Tibial nerve (tissue), 4 donors: ENCODE data around the gene PTPDC1. TPM values are rescaled to one million over a fixed set of nuclear protein-coding genes. Genes with fewer than 3 reads are reported as not detected.

Experiments
- DNase-seq, 2 donors: peaks; one replicate each; pipeline ENCODE4 v3.0.0-alpha.2; 2019; ENCODE audit warnings: low spot score in 2 of 2
- H3K27ac ChIP-seq, 4 donors: fragments of 200-600 bp; sonication (generic) in 3 of 4; one replicate each; pipeline ENCODE4 v1.5.1; 2017 to 2019; ENCODE audit warnings: mild to moderate bottlenecking in 1 of 4
- H3K27me3 ChIP-seq, 2 donors: fragments of 200-600 bp; sonication (generic) in 1 of 2; one replicate each; pipeline versions ENCODE4 v1.5.1 to v1.6.0; 2017 to 2019
- H3K36me3 ChIP-seq, 3 donors: fragments of 200-600 bp; sonication (generic); one replicate each; pipeline ENCODE4 v1.5.1; 2018 to 2019
- H3K4me1 ChIP-seq, 4 donors: fragments of 200-600 bp; sonication (generic) in 3 of 4; one replicate each; pipeline ENCODE4 v1.5.1; 2017 to 2019
- H3K4me3 ChIP-seq, 4 donors: fragments of 200-600 bp; sonication (generic) in 3 of 4; one replicate each; pipeline ENCODE4 v1.5.1; 2017 to 2019; ENCODE audit warnings: mild to moderate bottlenecking in 1 of 4, moderate library complexity in 1 of 4
- H3K9me3 ChIP-seq, 4 donors: fragments of 200-600 bp; sonication (generic) in 3 of 4; one replicate each; pipeline ENCODE4 v1.5.1; 2017 to 2019
- EP300 ChIP-seq, 2 donors: sonication (generic); formaldehyde crosslinking; IDR thresholded peaks; one replicate each; pipeline ENCODE4 v1.6.1; 2017; ENCODE audit warnings: antibody characterized with exemption in 2 of 2, mild to moderate bottlenecking in 1 of 2
- POLR2A ChIP-seq, 2 donors: fragments of 450-650 bp; IDR thresholded peaks; one replicate each; pipeline ENCODE4 v1.6.1; 2017; ENCODE audit warnings: antibody characterized with exemption in 2 of 2, mild to moderate bottlenecking in 2 of 2, moderate library complexity in 2 of 2
- WGBS, 2 donors: methylation state at CpG; one replicate each; pipeline ENCODE4 v1.1.5; 2018; 5-methylcytosine and 5-hydroxymethylcytosine counted together
- total RNA-seq, 4 donors: library from RNA; depleted of rRNA; stranded (reverse); fragments of >200 nt; gene quantifications; one replicate each; pipeline ENCODE4 v1.1.0, GENCODE V29; 2016
- TF ChIP-seq, protein P1 (sequence below), 5 experiments: fragments of 200-600 bp in 3 of 5; fragments of 450-650 bp in 2 of 5; sonication (generic) in 3 of 5; IDR thresholded peaks; one replicate each; pipeline ENCODE4 v1.5.1; 2016 to 2019; ENCODE audit warnings: antibody characterized with exemption in 5 of 5, mild to moderate bottlenecking in 3 of 5, moderate library complexity in 2 of 5

The PTPDC1 gene
- total RNA-seq, 4 donors from 2014 or later = 43.8 to 80.2 (median 65.3) TPM

- 40 to 52% methylated on average over 2 of the region's 2 CpGs for WGBS, 2 donors
- Histone ChIP-seq H3K4me1 (peaks cover 0 to 23% (median 3%) of the 10 kb centered on the region in 4 donors), H3K36me3 (peaks cover 0 to 42% (median 2%) of the 10 kb centered on the region in 3 donors), H3K27ac (peak overlapping the region in 1 of 4 donors; percentile 68), H3K27me3 (no peaks in the 10 kb centered on the region), H3K9me3 (no peaks in the 10 kb centered on the region), H3K4me3 (no peak overlapping the region)
- no peak for DNase-seq
- no peak for TF ChIP-seq POLR2A (IDR thresholded peaks at IDR 0.05)
- TF ChIP-seq, protein P1, sequence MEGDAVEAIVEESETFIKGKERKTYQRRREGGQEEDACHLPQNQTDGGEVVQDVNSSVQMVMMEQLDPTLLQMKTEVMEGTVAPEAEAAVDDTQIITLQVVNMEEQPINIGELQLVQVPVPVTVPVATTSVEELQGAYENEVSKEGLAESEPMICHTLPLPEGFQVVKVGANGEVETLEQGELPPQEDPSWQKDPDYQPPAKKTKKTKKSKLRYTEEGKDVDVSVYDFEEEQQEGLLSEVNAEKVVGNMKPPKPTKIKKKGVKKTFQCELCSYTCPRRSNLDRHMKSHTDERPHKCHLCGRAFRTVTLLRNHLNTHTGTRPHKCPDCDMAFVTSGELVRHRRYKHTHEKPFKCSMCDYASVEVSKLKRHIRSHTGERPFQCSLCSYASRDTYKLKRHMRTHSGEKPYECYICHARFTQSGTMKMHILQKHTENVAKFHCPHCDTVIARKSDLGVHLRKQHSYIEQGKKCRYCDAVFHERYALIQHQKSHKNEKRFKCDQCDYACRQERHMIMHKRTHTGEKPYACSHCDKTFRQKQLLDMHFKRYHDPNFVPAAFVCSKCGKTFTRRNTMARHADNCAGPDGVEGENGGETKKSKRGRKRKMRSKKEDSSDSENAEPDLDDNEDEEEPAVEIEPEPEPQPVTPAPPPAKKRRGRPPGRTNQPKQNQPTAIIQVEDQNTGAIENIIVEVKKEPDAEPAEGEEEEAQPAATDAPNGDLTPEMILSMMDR (IDR thresholded peaks at IDR 0.05) = no peak
- no peak for TF ChIP-seq EP300 (IDR thresholded peaks at IDR 0.05)
Measured at GRCh38 chr9:94100152-94100879, 16.1 kb downstream of the PTPDC1 start.

- H3K9me3 ChIP-seq = no peaks in the 10 kb centered on the region
- H3K27ac ChIP-seq = peak overlapping the region in 1 of 4 donors; percentile 68
- no peak overlapping the region for H3K4me3 ChIP-seq
- DNase-seq = no peak
- H3K4me1 ChIP-seq = peaks cover 0 to 23% (median 3%) of the 10 kb centered on the region in 4 donors
- H3K27me3 ChIP-seq = no peaks in the 10 kb centered on the region
- peaks cover 0 to 38% (median under 1%) of the 10 kb centered on the region in 3 donors for H3K36me3 ChIP-seq
- whole genome bisulfite sequencing, 2 donors = 86 to 87% methylated on average over 7 of the region's 7 CpGs
- no peak for TF ChIP-seq EP300 (IDR thresholded peaks at IDR 0.05)
- TF ChIP-seq, protein P1 (IDR thresholded peaks at IDR 0.05) = no peak
- TF ChIP-seq POLR2A (IDR thresholded peaks at IDR 0.05) = no peak
Measured at GRCh38 chr9:94101162-94101853, 17.0 kb downstream of the PTPDC1 start.

- 15 to 26% methylated on average over 3 of the region's 3 CpGs for WGBS, 2 donors
- DNase-seq = peak in 1 of 2 donors; percentile 38
- peak in 1 of 2 donors; percentile 35 for TF ChIP-seq EP300 (IDR thresholded peaks at IDR 0.05)
- TF ChIP-seq, protein P1 (IDR thresholded peaks at IDR 0.05) = no peak
- no peak for TF ChIP-seq POLR2A (IDR thresholded peaks at IDR 0.05)
Measured at GRCh38 chr9:94108584-94108983, 24.3 kb downstream of the PTPDC1 start.

DNA sequence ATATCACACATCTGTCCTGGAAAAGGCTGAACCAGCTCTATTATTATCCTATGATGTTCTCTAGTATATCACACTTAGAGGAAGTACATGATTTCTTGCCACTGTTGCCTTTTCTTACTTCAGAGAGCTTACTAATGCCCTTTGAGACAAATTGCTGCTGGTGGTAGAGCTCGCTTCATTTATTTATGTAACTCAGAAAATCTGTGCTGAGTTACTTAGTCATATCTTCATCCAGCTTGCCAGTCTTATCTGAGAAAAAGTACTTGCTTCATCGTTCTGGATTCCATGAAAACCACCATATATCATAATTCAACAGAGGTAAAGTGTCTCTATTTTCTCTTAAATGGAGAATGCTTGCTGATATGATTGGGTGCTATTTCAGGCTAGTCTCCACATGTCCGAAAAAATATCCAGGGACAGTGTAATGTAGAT is 26.6 kb downstream of the PTPDC1 start:
- Histone ChIP-seq H3K27ac (peak overlapping the region in 2 of 4 donors; percentile 55 to 84), H3K27me3 (no peaks in the 10 kb centered on the region), H3K9me3 (no peaks in the 10 kb centered on the region), H3K4me1 (peaks cover 0 to 38% (median 6%) of the 10 kb centered on the region in 4 donors), H3K4me3 (no peak overlapping the region), H3K36me3 (peaks cover 0 to 8% (median 0%) of the 10 kb centered on the region in 3 donors)
- 57 to 60% methylated on average over 3 of the region's 3 CpGs for WGBS, 2 donors
- TF ChIP-seq, protein P1 (IDR thresholded peaks at IDR 0.05) = no peak
- no peak for TF ChIP-seq EP300 (IDR thresholded peaks at IDR 0.05)
- TF ChIP-seq POLR2A (IDR thresholded peaks at IDR 0.05) = no peak
- DNase-seq = no peak

More at GRCh38 chr9:94108584-94108983, 24.3 kb downstream of the PTPDC1 start:
- no peaks in the 10 kb centered on the region for H3K27me3 ChIP-seq
- peaks cover 0 to 9% (median 0%) of the 10 kb centered on the region in 3 donors for H3K36me3 ChIP-seq
- no peak overlapping the region for H3K4me3 ChIP-seq
- peak overlapping the region in 2 of 4 donors; percentile 60 to 84 for H3K27ac ChIP-seq
- no peaks in the 10 kb centered on the region for H3K9me3 ChIP-seq
- H3K4me1 ChIP-seq = peaks cover 0 to 45% (median 9%) of the 10 kb centered on the region in 4 donors
